ENCODE data around the gene PHYHD1.

Gene PHYHD1

DNA sequence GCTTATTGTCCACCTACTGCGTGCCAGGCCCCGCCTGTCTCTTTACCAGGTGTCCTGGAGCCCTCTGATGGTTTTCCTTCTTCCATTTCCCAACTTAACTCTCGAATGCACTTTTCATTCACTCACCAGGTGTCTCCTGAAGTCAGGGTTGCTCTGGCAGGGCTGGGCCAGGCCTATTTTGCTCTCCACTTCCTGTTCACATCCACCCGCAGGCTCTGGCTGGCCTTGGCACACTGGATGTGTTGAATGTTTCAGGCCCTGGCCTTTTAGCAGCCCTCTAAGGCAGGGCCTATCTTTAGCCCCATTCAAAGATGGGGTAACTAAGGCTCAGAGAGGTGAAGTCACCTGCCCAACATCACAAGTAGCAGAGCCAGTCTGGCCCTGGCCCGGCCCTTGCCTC is 22.4 kb upstream of the PHYHD1 start:
- TF ChIP-seq, protein P1, sequence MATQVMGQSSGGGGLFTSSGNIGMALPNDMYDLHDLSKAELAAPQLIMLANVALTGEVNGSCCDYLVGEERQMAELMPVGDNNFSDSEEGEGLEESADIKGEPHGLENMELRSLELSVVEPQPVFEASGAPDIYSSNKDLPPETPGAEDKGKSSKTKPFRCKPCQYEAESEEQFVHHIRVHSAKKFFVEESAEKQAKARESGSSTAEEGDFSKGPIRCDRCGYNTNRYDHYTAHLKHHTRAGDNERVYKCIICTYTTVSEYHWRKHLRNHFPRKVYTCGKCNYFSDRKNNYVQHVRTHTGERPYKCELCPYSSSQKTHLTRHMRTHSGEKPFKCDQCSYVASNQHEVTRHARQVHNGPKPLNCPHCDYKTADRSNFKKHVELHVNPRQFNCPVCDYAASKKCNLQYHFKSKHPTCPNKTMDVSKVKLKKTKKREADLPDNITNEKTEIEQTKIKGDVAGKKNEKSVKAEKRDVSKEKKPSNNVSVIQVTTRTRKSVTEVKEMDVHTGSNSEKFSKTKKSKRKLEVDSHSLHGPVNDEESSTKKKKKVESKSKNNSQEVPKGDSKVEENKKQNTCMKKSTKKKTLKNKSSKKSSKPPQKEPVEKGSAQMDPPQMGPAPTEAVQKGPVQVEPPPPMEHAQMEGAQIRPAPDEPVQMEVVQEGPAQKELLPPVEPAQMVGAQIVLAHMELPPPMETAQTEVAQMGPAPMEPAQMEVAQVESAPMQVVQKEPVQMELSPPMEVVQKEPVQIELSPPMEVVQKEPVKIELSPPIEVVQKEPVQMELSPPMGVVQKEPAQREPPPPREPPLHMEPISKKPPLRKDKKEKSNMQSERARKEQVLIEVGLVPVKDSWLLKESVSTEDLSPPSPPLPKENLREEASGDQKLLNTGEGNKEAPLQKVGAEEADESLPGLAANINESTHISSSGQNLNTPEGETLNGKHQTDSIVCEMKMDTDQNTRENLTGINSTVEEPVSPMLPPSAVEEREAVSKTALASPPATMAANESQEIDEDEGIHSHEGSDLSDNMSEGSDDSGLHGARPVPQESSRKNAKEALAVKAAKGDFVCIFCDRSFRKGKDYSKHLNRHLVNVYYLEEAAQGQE (IDR thresholded peaks at IDR 0.05; ENCODE audit: insufficient replicate concordance, low read depth) = no peak
- no peak for TF ChIP-seq SPI1 (IDR thresholded peaks at IDR 0.05; ENCODE audit: borderline replicate concordance, low read depth)
- TF ChIP-seq POLR2AphosphoS5 (IDR thresholded peaks at IDR 0.05; ENCODE audit: low read depth) = no peak
- TF ChIP-seq, protein P2, sequence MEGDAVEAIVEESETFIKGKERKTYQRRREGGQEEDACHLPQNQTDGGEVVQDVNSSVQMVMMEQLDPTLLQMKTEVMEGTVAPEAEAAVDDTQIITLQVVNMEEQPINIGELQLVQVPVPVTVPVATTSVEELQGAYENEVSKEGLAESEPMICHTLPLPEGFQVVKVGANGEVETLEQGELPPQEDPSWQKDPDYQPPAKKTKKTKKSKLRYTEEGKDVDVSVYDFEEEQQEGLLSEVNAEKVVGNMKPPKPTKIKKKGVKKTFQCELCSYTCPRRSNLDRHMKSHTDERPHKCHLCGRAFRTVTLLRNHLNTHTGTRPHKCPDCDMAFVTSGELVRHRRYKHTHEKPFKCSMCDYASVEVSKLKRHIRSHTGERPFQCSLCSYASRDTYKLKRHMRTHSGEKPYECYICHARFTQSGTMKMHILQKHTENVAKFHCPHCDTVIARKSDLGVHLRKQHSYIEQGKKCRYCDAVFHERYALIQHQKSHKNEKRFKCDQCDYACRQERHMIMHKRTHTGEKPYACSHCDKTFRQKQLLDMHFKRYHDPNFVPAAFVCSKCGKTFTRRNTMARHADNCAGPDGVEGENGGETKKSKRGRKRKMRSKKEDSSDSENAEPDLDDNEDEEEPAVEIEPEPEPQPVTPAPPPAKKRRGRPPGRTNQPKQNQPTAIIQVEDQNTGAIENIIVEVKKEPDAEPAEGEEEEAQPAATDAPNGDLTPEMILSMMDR (IDR thresholded peaks at IDR 0.05; ENCODE audit: insufficient read depth, low read length) = no peak
- no peak for TF ChIP-seq GABPA (IDR thresholded peaks at IDR 0.05; ENCODE audit: low read depth)
- no peak for DNase-seq (ENCODE audit: low read depth in 1 of 2, low spot score in 1 of 2)
- Histone ChIP-seq H3K27me3 (ENCODE audit: insufficient read depth, poor library complexity, severe bottlenecking) (no peaks in the 10 kb centered on the region), H3K4me3 (replicated peaks; ENCODE audit: insufficient read depth, low read length) (no peak overlapping the region), H3K27ac (replicated peaks) (peak overlapping the region; percentile 53; the same call in 1 of the 2 replicates)

DNA sequence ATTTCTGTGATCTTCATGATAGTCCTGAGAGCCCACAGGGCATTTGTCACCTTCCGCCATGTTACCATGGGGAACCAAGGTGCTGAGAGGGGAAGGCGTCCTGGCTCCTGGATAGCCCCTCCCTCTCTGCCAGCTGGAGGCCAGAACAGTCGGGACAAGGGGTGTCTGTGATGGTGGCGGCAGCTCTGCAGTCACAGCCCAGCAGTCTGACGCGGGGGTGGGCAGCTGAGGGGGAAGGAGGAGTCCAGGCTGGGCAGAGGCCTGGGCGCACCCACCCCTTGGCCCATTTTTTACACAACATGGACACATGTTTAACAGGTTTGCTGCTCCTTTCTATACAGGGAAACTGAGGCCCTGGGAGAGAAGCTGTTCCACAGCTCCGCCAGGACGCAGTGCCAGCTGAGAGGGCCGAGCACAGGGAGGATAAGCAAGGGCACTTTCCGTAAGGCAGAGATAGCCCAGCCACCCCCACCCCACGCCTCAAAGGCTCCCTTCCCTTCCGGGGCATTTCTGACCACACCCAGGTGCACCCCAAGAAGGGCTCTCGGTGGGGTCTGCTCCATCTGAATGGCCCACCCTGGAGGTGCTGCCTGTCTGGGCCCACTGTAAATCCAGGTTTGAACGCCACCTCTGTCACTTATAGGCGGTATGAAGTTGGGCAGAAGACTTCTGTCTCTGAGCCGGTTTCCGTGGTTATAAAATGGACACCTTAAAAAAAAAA is 21.8 kb upstream of the PHYHD1 start:
- Histone ChIP-seq H3K4me3 (replicated peaks; ENCODE audit: insufficient read depth, low read length) (no peak overlapping the region), H3K27ac (replicated peaks) (peak overlapping the region; percentile 53), H3K27me3 (ENCODE audit: insufficient read depth, poor library complexity, severe bottlenecking) (no peaks in the 10 kb centered on the region)
- TF ChIP-seq SPI1 (IDR thresholded peaks at IDR 0.05; ENCODE audit: borderline replicate concordance, low read depth) (no peak), POLR2AphosphoS5 (IDR thresholded peaks at IDR 0.05; ENCODE audit: low read depth) (no peak), GABPA (IDR thresholded peaks at IDR 0.05; ENCODE audit: low read depth) (no peak)
- TF ChIP-seq, protein P2 (IDR thresholded peaks at IDR 0.05; ENCODE audit: insufficient read depth, low read length) = no peak
- TF ChIP-seq, protein P1 (IDR thresholded peaks at IDR 0.05; ENCODE audit: insufficient replicate concordance, low read depth) = no peak
- no peak for DNase-seq (ENCODE audit: low read depth in 1 of 2, low spot score in 1 of 2)

DNA sequence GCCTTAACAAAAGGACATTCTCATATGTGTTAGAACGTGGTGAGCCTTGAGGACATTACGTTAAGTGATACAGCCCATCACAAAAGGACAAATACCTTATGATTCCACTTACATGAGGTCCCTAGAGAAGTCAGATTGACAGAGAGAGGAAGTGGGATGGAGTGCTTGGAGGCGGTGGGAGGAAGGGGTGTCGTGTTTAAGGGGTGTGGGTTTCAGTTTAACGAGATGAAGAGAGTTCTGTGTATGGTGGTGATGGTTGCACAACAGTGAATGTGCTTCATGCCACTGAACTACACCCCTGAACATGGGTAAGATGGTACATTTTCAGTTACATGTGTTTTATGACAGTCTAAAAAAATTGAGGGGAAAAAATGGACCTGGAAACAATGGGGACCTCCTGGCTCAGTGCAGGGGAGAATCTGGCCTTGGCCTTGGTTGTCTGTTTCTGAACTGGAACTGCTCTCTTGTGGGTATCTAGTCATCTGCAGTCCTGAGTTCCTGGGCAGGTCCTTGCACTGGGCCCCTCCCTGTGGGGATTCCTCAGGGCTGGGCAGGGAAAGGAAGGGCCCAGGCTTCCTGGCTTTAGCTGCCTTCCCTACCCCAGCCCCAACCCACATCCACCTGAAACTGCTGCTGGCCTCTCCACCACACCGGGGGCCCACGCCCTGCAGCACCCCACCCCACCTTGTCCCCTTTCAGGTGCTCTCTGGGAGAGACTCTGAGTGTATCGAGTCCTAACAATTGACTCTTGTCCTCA is 21.0 kb upstream of the PHYHD1 start:
- TF ChIP-seq SPI1 (IDR thresholded peaks at IDR 0.05; ENCODE audit: borderline replicate concordance, low read depth) = peak; percentile 95
- no peak for TF ChIP-seq GABPA (IDR thresholded peaks at IDR 0.05; ENCODE audit: low read depth)
- no peak for TF ChIP-seq POLR2AphosphoS5 (IDR thresholded peaks at IDR 0.05; ENCODE audit: low read depth)
- TF ChIP-seq, protein P2 (IDR thresholded peaks at IDR 0.05; ENCODE audit: insufficient read depth, low read length) = no peak
- TF ChIP-seq, protein P1 (IDR thresholded peaks at IDR 0.05; ENCODE audit: insufficient replicate concordance, low read depth) = no peak
- no peaks in the 10 kb centered on the region for H3K27me3 ChIP-seq (ENCODE audit: insufficient read depth, poor library complexity, severe bottlenecking)
- H3K27ac ChIP-seq (replicated peaks) = peak overlapping the region; percentile 53
- H3K4me3 ChIP-seq (replicated peaks; ENCODE audit: insufficient read depth, low read length) = no peak overlapping the region
- peak in 1 of 2 experiments; percentile 68 for DNase-seq (ENCODE audit: low read depth in 1 of 2, low spot score in 1 of 2)
